MM.1S (cell line): ENCODE results near the gene PIEZO2.

Experiments
- CTCF ChIP-seq: fragments of 300-600 bp; sonication (generic); IDR thresholded peaks from 2 replicates; pipeline ENCODE4 v1.5.1; 2016; ENCODE audit warnings: antibody characterized with exemption, low read length, mixed read lengths
- EZH2phosphoT487 ChIP-seq: fragments of 300-600 bp; sonication (generic); IDR thresholded peaks from 2 replicates; pipeline ENCODE4 v1.6.1; 2018; ENCODE audit warnings: antibody characterized with exemption, low read length

- TF ChIP-seq CTCF (no peak), EZH2phosphoT487 (no peak)
Observed at GRCh38 chr18:10822456-10822855, 326.9 kb downstream of the PIEZO2 start.
